A673 (cell line): ENCODE results near the gene COL5A3.

Source experiments
- EZH2 ChIP-seq: fragments of 200-600 bp; sonication (generic); IDR thresholded peaks from 2 replicates; pipeline ENCODE4 v1.6.1; 2017; ENCODE audit warnings: borderline replicate concordance, low read depth, mild to moderate bottlenecking, mixed read lengths, antibody characterized with exemption, low read length; ENCODE audit not compliant: poor library complexity, severe bottlenecking
- TF ChIP-seq, protein P1 (sequence below): fragments of 300-800, 200-600 bp; sonication (generic); conservative IDR thresholded peaks from 2 replicates; pipeline ENCODE4 v1.5.1; 2017; ENCODE audit warnings: low read depth, mild to moderate bottlenecking, antibody characterized with exemption, low read length, moderate library complexity, mixed read lengths

DNA sequence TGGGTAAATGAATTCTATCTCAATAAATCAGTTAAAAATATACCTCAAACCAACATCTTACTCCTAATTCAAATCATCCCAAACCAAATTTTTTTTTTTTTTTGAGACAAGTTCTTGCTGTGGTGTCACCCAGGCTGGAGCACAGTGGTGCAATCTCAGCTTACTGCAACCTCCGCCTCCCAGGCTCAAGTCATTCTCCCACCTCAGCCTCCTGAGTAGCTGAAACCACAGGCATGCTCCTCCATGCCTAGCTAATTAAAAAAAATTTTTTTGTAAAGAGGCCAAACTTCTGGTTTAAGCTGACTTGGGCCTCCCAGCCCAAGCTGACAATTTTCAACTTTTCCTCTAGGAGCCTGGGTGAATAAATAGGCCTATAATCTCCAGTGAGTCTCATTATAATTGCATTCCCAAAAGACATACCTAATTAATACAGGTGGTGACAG, 51.9 kb downstream of the COL5A3 start:
- TF ChIP-seq, protein P1, sequence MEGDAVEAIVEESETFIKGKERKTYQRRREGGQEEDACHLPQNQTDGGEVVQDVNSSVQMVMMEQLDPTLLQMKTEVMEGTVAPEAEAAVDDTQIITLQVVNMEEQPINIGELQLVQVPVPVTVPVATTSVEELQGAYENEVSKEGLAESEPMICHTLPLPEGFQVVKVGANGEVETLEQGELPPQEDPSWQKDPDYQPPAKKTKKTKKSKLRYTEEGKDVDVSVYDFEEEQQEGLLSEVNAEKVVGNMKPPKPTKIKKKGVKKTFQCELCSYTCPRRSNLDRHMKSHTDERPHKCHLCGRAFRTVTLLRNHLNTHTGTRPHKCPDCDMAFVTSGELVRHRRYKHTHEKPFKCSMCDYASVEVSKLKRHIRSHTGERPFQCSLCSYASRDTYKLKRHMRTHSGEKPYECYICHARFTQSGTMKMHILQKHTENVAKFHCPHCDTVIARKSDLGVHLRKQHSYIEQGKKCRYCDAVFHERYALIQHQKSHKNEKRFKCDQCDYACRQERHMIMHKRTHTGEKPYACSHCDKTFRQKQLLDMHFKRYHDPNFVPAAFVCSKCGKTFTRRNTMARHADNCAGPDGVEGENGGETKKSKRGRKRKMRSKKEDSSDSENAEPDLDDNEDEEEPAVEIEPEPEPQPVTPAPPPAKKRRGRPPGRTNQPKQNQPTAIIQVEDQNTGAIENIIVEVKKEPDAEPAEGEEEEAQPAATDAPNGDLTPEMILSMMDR, result no peak
- no peak for TF ChIP-seq EZH2
